NOMO-1 treated with DMSO at 0.1 percent for 48 hours (cell line): ENCODE measurements around the gene GRIN3A.
"Not testable (repeated sequence)": the region's sequence is repeated elsewhere in the genome, so short reads cannot be mapped to it uniquely, and the experiment has no call there.

Source experiments
- DNase-seq: peaks from one replicate; lab custom pipeline; 2025; ENCODE audit not compliant: unreplicated experiment; lab: John Stamatoyannopoulos, UW

The GRIN3A gene

DNA sequence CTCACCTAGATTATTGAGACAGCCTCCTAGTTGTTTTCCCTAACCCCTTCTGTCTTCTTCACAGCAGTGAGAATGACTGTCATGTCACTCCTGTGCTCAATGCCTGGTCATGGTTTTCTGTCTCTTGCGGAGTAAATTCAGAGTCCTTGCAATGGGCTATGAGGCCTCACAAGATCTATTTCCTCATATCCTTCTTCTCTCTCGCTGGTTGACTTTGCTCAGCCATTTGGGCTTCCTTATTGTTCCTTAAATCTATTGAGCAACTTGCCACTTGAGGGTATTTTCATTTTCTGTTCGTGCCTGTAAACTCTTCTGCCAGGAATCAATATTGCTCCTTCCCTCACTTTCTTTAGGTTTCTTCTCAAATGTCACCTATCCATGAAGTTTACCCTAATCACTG lies 152.7 kb downstream of the GRIN3A start:
- peak; percentile 89 for DNase-seq

DNA sequence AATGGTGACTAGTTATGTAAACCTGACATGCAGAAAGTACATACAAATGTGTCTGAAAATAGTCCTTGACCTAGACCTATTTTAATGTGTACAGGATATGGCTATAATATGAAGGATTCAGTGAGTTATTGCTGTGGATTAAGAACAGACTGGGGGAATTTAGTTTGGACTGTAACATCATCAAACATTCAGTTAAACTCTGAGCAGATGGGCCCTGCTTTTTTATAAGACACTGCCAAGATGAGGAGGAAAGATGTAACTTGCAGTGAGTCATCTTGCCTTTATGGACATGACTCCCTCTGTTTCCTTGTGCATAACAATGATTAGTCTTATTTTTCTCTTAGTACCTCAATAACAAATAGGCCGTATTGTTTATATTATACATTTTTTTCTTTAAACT lies 155.9 kb downstream of the GRIN3A start:
- no peak for DNase-seq

DNA sequence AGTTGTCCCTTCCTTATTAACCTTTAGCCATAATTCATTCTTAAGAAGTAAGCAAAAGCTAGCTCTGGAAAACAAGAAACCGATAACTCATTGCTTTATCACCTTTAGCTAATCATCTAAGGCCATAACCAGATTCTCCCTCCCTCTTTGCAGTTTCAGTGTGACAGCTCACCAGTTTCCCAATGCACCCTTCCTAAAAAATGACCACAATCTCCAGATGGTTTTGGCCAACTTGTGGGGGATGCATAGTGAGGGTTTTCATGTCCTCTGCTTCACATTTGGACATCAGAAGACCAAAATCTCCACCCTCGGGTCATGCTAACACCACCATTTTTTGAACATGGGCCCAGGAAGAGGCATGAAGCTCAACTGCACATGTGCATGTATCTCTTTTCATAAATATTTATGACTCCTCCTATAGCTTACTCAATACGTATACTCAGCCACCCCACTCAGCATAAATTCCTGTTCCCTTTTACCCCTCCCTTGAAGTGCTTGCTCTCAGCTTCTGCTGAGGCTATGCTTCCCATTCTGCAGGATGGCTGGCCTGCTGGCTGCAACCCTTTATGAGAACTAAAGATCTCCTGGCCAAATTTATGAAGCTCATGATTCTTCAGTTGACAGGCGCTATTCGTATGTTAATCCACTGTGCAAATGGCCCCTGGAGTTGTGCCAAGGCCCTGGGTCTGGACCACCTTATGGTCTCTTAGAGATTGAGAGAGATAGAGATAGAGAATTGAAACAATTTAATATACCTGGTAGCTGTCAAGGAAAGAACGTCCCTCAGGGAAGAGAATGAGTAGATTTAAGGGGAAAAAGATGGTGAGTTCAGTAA lies 158.5 kb downstream of the GRIN3A start:
- peak; percentile 82 for DNase-seq

- peak; percentile 72 for DNase-seq
These were observed 160.1 kb downstream of the GRIN3A start for GRCh38 chr9:101578378-101578777.

GRCh38 chr9:101574731-101575333 lies 163.6 kb downstream of the GRIN3A start:
- DNase-seq, result no peak

DNA sequence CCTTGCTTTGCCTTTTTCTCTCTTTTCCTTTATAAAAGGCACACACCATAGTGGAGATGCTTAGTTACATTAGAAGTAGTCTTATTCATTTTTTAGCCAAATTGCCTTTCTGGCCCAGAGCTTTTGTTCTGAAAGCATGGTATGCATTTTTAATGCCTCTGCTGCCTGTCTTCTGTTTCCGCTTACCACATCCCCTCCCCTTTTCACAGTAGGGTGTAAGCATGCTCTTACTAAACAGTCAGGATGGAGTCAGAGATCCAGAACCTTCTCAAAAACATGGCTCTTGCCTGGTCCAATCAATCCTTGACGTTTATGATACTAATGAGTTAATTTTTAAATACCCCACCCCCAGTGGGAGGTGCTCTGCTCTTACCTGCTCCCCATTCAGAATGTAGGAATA lies 166.1 kb downstream of the GRIN3A start:
- DNase-seq, result no peak

GRCh38 chr9:101571114-101571513 lies 167.3 kb downstream of the GRIN3A start:
- no peak for DNase-seq

DNA sequence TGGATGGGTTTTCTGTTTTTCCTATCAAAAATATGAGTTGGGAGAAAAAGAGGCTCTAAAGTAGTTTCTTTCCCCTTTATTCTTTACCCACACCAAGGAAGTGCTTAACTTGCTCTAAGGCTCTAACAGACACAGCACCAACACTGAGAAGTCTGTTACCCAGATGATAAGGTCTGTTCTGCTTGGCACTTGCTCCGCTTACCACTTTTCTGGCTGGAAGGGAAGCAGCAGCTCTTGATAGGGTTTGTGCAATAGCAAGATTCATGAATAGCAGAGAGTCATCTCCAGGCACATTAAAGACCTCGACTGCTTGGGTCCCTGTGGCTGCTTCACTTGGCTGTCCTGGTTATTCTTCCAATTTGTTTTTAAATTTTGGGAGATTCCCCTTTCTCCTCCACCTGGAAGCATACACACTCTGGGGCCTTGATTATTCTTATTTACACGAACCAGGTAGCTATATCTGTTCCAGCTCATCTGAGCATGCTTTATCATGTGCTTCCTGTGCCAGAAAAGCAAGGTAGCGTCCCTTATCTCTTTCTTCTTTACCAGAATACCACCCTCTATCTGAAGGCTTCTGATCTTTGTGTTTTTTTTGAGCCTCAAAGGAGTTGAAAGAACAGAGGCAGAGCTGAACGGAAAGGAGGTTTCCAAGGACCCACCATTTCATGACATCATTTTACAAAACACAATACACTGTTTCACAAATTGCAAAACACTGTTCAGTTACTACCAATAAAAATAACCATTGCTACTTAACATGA lies 168.5 kb downstream of the GRIN3A start:
- DNase-seq, result peak; percentile 51

- DNase-seq, result no peak
These were observed 170.6 kb downstream of the GRIN3A start for GRCh38 chr9:101567725-101568350.

- peak; percentile 6 for DNase-seq
These were observed 171.3 kb downstream of the GRIN3A start for GRCh38 chr9:101566904-101567724.

DNA sequence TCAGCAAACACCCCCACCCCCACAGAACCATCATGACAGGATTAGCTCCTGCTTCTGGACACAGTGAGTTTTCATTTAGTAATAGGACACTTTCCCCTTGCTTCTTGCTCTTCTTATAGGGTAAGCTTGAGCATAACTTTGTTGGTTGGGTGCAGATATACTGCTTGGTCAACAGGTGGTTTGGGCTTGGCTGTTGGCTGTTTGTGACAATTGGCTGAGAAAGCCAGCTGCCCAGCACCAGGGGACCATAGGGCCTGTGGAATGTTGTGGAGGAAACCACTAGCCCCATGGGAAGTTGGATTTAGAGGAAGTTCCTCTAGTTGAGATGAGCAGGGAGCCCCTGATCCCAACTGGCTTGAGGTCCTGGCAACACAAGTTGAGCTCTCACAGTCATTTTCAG lies 174.2 kb downstream of the GRIN3A start:
- no peak for DNase-seq

DNA sequence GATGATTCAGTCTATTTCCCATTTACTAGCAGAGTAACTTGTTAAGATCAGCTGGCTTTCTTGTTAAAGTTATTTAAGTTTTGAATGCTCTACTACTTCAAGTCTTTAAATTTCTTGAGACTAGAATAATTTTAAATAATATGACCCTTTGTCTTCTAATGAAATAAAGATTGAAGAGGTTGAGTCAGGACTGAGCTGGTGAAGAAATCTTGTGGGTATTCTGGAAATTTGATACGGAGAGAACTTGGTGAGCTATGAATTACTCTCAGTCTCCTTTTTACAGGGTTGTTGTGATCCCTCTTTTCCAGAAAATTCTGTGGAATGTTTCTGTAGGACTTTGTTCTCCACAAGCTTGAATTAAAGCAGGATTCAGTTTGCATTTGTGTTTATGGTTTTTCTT lies 175.5 kb downstream of the GRIN3A start:
- no peak for DNase-seq

GRCh38 chr9:101561740-101562139 lies 176.7 kb downstream of the GRIN3A start:
- DNase-seq, result no peak

GRCh38 chr9:101549472-101550098 lies 188.9 kb downstream of the GRIN3A start:
- DNase-seq, result not testable (repeated sequence)

- no peak for DNase-seq
These were observed 195.2 kb downstream of the GRIN3A start for GRCh38 chr9:101543098-101543735.

- DNase-seq, result no peak
These were observed 198.4 kb downstream of the GRIN3A start for GRCh38 chr9:101540069-101540468.

DNA sequence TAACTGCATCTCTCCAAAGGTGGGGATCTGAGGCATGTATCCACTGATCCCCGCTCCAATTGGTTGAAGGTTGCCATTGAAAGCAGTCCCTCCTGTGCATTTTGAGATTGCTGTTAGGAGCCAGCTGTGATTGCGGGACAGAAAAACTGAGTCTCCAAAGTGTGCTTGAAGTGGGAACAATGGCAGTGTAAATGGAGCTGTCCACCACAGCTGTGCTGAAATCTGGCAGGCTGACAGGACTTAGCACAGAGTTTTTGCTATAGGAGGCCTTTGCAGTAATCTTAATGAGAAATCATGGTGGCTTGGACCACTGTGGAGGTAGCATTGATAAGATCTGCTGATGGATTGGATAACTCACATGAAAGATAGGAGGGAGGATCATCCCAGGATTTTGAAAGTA lies 201.5 kb downstream of the GRIN3A start:
- DNase-seq, result no peak

DNA sequence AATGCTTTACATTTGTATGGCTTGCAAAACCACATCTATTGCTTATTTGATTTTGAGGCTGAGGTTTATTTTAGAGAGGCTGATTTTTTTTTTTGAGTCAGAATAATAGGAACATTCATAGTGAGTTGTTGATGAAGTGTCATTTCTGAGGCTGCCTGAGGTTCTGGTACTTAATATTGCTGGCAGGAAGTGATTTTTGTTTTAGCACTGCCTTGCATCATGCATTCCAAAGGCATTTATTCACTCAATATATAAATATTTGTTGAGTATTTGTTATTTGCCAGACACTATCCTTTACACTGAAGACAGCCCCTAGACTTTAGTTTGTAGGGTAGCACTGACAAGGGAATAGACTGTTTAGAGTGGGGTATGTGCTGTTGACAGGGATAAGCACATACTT lies 202.1 kb downstream of the GRIN3A start:
- DNase-seq, result no peak

DNA sequence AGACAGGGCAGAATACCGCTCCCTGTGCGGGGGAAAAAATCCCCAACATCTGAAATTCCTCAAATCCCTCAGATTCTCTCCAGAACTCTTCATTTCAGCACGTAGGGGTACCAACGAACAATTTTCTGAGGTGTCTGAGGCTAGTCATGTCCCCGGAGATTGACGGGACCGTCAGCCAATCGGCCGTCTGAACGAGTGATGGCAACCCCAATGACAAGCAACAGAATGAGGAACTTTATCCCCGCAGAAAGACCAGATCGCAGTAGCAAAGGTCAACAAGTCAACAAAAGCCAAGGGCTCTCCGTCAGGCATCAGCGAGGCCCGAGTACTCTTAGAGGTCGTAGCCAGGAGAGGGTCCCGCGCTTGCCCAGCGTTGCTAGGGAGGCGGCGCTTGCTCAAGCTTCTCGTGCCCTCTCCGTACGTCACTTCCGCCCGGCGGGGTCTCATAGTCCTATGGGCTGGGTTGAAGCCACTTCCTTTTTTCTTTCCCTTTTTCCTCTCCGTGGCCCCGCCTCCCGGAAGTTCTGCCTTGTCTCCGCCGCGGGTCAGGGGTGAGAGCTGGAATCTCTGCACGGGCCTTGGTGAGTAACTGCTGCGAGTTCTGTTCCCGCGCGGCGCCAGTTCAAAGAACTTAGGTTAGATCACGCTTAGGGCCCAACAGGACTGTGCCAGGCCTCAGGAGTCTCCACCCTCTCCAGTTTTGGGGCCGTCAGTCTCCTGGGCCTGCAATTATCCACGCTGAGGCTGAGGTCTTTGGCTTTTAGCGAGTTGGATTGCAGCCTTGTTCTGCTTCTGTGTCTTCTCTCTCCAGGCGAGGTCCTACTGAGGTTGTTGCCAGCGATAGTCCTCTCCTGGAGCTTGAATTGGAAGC lies 204.9 kb downstream of the GRIN3A start, which contains the start of gene RNF20:
RNF20 (plus strand) TSS at position 520 of the 871 bp plus-strand sequence. CDS start 1,571 bp downstream, outside the sequence.
- DNase-seq, result peak; percentile 98
